Right atrium auricular region (tissue), 2 donors: ENCODE data around the gene C22orf42. TPM values are rescaled to one million over a fixed set of nuclear protein-coding genes. Genes with fewer than 3 reads are reported as not detected.

Experiments
- DNase-seq: peaks from one replicate; pipeline ENCODE4 v3.0.0-alpha.2; 2019; ENCODE audit warnings: low spot score
- H3K27ac ChIP-seq, 2 donors: fragments of 200-600 bp; sonication (generic); 1 replicate in 1 of 2; 2 replicates in 1 of 2; pipeline ENCODE4 v1.5.1; 2016 to 2019
- H3K27me3 ChIP-seq, 2 donors: fragments of 200-600 bp; sonication (generic); one replicate each; pipeline versions ENCODE4 v1.5.1 to v1.6.0; 2017 to 2019
- H3K36me3 ChIP-seq: fragments of 200-600 bp; sonication (generic); one replicate; pipeline ENCODE4 v1.5.1; 2016
- H3K4me1 ChIP-seq, 2 donors: fragments of 200-600 bp; sonication (generic); one replicate each; pipeline versions ENCODE4 v1.5.1 to v1.6.0; 2017 to 2019
- H3K4me3 ChIP-seq, 2 donors: fragments of 200-600 bp; sonication (generic); 1 replicate in 1 of 2; 2 replicates in 1 of 2; pipeline ENCODE4 v1.5.1; 2017 to 2019; ENCODE audit warnings: mild to moderate bottlenecking in 1 of 2, moderate library complexity in 1 of 2
- H3K9me3 ChIP-seq, 2 donors: fragments of 200-600 bp; sonication (generic); one replicate each; pipeline ENCODE4 v1.5.1; 2019
- total RNA-seq, 2 donors: library from RNA; depleted of rRNA; stranded (reverse); fragments of >200 nt; gene quantifications; one replicate each; pipeline ENCODE4 v1.1.0, GENCODE V29; 2016
- TF ChIP-seq, protein P1 (sequence below), 2 donors: fragments of 200-600 bp; sonication (generic); IDR thresholded peaks; one replicate each; pipeline ENCODE4 v1.5.1; 2019; ENCODE audit warnings: antibody characterized with exemption in 2 of 2

The C22orf42 gene
- total RNA-seq, 2 donors from 2014 or later: not detected

DNA sequence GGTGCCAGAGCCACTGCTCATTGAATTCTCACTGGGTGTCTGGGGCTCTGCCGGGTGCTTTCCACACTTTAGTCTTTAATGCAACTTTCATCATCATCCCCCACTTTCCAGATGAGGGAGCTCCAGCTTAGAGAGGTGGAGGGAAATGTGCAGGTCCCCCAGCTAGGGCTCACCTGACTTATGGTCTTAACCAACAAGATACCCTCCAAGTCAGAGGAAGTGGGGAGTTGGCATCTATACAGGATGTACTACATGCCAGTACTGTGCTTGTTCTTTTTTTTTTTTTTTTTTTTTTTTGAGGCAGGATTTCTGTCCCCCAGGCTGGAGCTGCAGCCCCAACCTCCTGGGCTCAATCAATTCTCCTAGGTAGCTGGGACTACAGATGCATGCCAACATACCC lies 26.3 kb downstream of the C22orf42 start:
- Histone ChIP-seq H3K36me3 (no peaks in the 10 kb centered on the region), H3K4me3 (no peak overlapping the region), H3K27ac (no peak overlapping the region), H3K27me3 (no peaks in the 10 kb centered on the region), H3K9me3 (no peaks in the 10 kb centered on the region), H3K4me1 (no peaks in the 10 kb centered on the region)
- DNase-seq: no peak
- TF ChIP-seq, protein P1, sequence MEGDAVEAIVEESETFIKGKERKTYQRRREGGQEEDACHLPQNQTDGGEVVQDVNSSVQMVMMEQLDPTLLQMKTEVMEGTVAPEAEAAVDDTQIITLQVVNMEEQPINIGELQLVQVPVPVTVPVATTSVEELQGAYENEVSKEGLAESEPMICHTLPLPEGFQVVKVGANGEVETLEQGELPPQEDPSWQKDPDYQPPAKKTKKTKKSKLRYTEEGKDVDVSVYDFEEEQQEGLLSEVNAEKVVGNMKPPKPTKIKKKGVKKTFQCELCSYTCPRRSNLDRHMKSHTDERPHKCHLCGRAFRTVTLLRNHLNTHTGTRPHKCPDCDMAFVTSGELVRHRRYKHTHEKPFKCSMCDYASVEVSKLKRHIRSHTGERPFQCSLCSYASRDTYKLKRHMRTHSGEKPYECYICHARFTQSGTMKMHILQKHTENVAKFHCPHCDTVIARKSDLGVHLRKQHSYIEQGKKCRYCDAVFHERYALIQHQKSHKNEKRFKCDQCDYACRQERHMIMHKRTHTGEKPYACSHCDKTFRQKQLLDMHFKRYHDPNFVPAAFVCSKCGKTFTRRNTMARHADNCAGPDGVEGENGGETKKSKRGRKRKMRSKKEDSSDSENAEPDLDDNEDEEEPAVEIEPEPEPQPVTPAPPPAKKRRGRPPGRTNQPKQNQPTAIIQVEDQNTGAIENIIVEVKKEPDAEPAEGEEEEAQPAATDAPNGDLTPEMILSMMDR (IDR thresholded peaks at IDR 0.05): no peak

- no peaks in the 10 kb centered on the region for H3K9me3 ChIP-seq
- no peaks in the 10 kb centered on the region for H3K4me1 ChIP-seq
- no peaks in the 10 kb centered on the region for H3K27me3 ChIP-seq
- no peaks in the 10 kb centered on the region for H3K36me3 ChIP-seq
- TF ChIP-seq, protein P1 (IDR thresholded peaks at IDR 0.05): no peak
- H3K4me3 ChIP-seq: no peak overlapping the region
- DNase-seq: no peak
- H3K27ac ChIP-seq: no peak overlapping the region
These were observed 27.0 kb downstream of the C22orf42 start for GRCh38 chr22:32132126-32132525.

GRCh38 chr22:32130464-32130863 lies 28.6 kb downstream of the C22orf42 start:
- Histone ChIP-seq H3K4me1 (no peaks in the 10 kb centered on the region), H3K9me3 (no peaks in the 10 kb centered on the region), H3K4me3 (no peak overlapping the region), H3K36me3 (no peaks in the 10 kb centered on the region), H3K27me3 (no peaks in the 10 kb centered on the region), H3K27ac (no peak overlapping the region)
- TF ChIP-seq, protein P1 (IDR thresholded peaks at IDR 0.05): no peak
- DNase-seq: no peak

DNA sequence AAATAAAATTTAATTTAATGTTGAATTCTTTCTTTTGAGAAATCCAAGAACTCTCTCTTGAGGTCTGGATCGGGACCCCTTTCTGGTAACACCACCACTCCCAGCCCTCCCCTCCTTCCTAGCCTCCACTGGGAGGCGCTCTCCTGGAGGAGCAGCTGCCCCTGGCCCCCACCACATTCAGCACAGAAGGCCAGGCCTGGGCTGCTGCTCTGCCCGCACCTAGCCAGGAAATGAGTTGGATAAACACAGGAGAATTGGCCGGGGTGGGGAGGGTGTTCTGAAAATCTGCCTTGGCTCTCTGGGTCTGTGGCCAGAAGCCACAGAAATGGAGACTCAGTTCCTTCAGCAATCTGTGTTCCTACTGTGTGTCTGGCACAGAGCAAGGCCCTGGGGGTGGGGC lies 31.2 kb downstream of the C22orf42 start:
- Histone ChIP-seq H3K27ac (no peak overlapping the region), H3K4me3 (no peak overlapping the region), H3K27me3 (no peaks in the 10 kb centered on the region), H3K9me3 (no peaks in the 10 kb centered on the region), H3K36me3 (no peaks in the 10 kb centered on the region), H3K4me1 (no peaks in the 10 kb centered on the region)
- DNase-seq: no peak
- TF ChIP-seq, protein P1 (IDR thresholded peaks at IDR 0.05): no peak

- TF ChIP-seq, protein P1 (IDR thresholded peaks at IDR 0.05): no peak
- Histone ChIP-seq H3K27me3 (no peaks in the 10 kb centered on the region), H3K4me3 (no peak overlapping the region), H3K4me1 (no peaks in the 10 kb centered on the region), H3K36me3 (no peaks in the 10 kb centered on the region), H3K27ac (no peak overlapping the region), H3K9me3 (no peaks in the 10 kb centered on the region)
- no peak for DNase-seq
These were observed 35.4 kb downstream of the C22orf42 start for GRCh38 chr22:32123657-32124056.

DNA sequence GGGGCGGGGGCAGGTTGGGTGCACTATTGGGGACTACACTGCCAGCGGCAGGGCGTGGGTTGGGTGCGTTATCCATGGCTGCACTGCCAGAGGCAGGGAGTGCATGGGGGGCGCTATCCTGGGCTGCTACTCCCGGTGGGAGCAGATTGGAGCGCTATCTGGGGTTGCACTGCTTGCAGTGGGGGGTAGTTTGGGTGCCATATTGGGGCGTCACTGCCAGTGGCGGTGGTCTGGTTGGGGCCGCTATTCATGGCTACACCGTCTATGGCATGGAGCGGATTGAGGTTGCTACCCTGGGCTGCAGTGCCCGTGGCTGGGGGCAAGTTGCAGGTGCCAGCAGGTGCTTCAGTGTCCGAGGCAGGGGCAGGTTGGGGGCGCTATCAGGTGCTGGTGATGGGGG lies 36.2 kb downstream of the C22orf42 start:
- no peak overlapping the region for H3K4me3 ChIP-seq

More for the DNA sequence above, 36.2 kb downstream of the C22orf42 start:
- no peaks in the 10 kb centered on the region for H3K27me3 ChIP-seq
- no peaks in the 10 kb centered on the region for H3K4me1 ChIP-seq
- H3K36me3 ChIP-seq: no peaks in the 10 kb centered on the region
- no peaks in the 10 kb centered on the region for H3K9me3 ChIP-seq
- TF ChIP-seq, protein P1 (IDR thresholded peaks at IDR 0.05): no peak
- no peak for DNase-seq
- H3K27ac ChIP-seq: no peak overlapping the region
